Measurements from ENCODE around the gene USP25.

USP25 gene

GRCh38 chr21:15775981-15776380, 46.2 kb downstream of the USP25 start:
- no peaks in the 10 kb centered on the region for H4K20me1 ChIP-seq (ENCODE audit: control insufficient read depth, insufficient read depth, low read depth, low read length)
- TF ChIP-seq EZH2phosphoT487 (IDR thresholded peaks at IDR 0.05; ENCODE audit: borderline replicate concordance, low read length) (no peak), CTCF (IDR thresholded peaks at IDR 0.05; ENCODE audit: low read depth, low read length, poor library complexity, severe bottlenecking) (no peak)
- peaks cover 11% of the 10 kb centered on the region for H3K36me3 ChIP-seq (ENCODE audit: control insufficient read depth, low read length)
- no peak overlapping the region for H3K4me3 ChIP-seq (ENCODE audit: low read length)
- H3K27me3 ChIP-seq (ENCODE audit: control insufficient read depth, low read length): no peaks in the 10 kb centered on the region
- no peaks in the 10 kb centered on the region for H3K9me2 ChIP-seq (replicated peaks; ENCODE audit: control insufficient read depth, low read length)
- no peak overlapping the region for H3K4me2 ChIP-seq (ENCODE audit: low read length)
- H3K4me1 ChIP-seq (ENCODE audit: control insufficient read depth, low read length): no peaks in the 10 kb centered on the region
- H3K9me3 ChIP-seq (ENCODE audit: control insufficient read depth, insufficient read depth, low read length): no peaks in the 10 kb centered on the region
- peaks cover 3% of the 10 kb centered on the region; the same call in 1 of the 2 replicates for H3K79me2 ChIP-seq (ENCODE audit: control insufficient read depth, low read length)
- no peaks in the 10 kb centered on the region for H3F3A ChIP-seq (ENCODE audit: control insufficient read depth, insufficient read depth)
- H3K27ac ChIP-seq (ENCODE audit: low read depth, low read length): no peak overlapping the region

GRCh38 chr21:15776818-15777217, 47.0 kb downstream of the USP25 start:
- no peak for TF ChIP-seq EZH2phosphoT487 (IDR thresholded peaks at IDR 0.05; ENCODE audit: borderline replicate concordance, low read length)
- TF ChIP-seq CTCF (IDR thresholded peaks at IDR 0.05; ENCODE audit: low read depth, low read length, poor library complexity, severe bottlenecking): no peak
- Histone ChIP-seq H3K4me3 (ENCODE audit: low read length) (no peak overlapping the region), H3F3A (ENCODE audit: control insufficient read depth, insufficient read depth) (no peaks in the 10 kb centered on the region), H3K79me2 (ENCODE audit: control insufficient read depth, low read length) (no peaks in the 10 kb centered on the region), H3K9me3 (ENCODE audit: control insufficient read depth, insufficient read depth, low read length) (no peaks in the 10 kb centered on the region), H3K4me2 (ENCODE audit: low read length) (no peak overlapping the region), H3K4me1 (ENCODE audit: control insufficient read depth, low read length) (no peaks in the 10 kb centered on the region), H3K27ac (ENCODE audit: low read depth, low read length) (no peak overlapping the region), H3K9me2 (replicated peaks; ENCODE audit: control insufficient read depth, low read length) (no peaks in the 10 kb centered on the region), H3K27me3 (ENCODE audit: control insufficient read depth, low read length) (no peaks in the 10 kb centered on the region), H4K20me1 (ENCODE audit: control insufficient read depth, insufficient read depth, low read depth, low read length) (no peaks in the 10 kb centered on the region), H3K36me3 (ENCODE audit: control insufficient read depth, low read length) (peaks cover 19% of the 10 kb centered on the region)

- Histone ChIP-seq H3F3A (ENCODE audit: control insufficient read depth, insufficient read depth) (no peaks in the 10 kb centered on the region), H3K4me1 (ENCODE audit: control insufficient read depth, low read length) (no peaks in the 10 kb centered on the region), H3K36me3 (ENCODE audit: control insufficient read depth, low read length) (peaks cover 27% of the 10 kb centered on the region), H3K9me3 (ENCODE audit: control insufficient read depth, insufficient read depth, low read length) (peaks cover 7% of the 10 kb centered on the region; the same call in 1 of the 2 replicates), H4K20me1 (ENCODE audit: control insufficient read depth, insufficient read depth, low read depth, low read length) (no peaks in the 10 kb centered on the region), H3K27ac (ENCODE audit: low read depth, low read length) (no peak overlapping the region), H3K4me2 (ENCODE audit: low read length) (no peak overlapping the region), H3K4me3 (ENCODE audit: low read length) (no peak overlapping the region), H3K27me3 (ENCODE audit: control insufficient read depth, low read length) (no peaks in the 10 kb centered on the region), H3K9me2 (replicated peaks; ENCODE audit: control insufficient read depth, low read length) (no peaks in the 10 kb centered on the region), H3K79me2 (ENCODE audit: control insufficient read depth, low read length) (no peaks in the 10 kb centered on the region)
- TF ChIP-seq CTCF (IDR thresholded peaks at IDR 0.05; ENCODE audit: low read depth, low read length, poor library complexity, severe bottlenecking): no peak
- no peak for TF ChIP-seq EZH2phosphoT487 (IDR thresholded peaks at IDR 0.05; ENCODE audit: borderline replicate concordance, low read length)
Observed at GRCh38 chr21:15781986-15782385, 52.2 kb downstream of the USP25 start.

All from DOHH2 (cell line).